ENCODE measurements around the gene NUBP2.

The NUBP2 gene

GRCh38 chr16:1828645-1829410 is 46.1 kb downstream of the NUBP2 start:
- DNase-seq (ENCODE audit: low spot score): no peak

- DNase-seq (ENCODE audit: low spot score): no peak
Measured at GRCh38 chr16:1830213-1830612, 47.5 kb downstream of the NUBP2 start.

GRCh38 chr16:1831186-1832075 is 48.7 kb downstream of the NUBP2 start:
- DNase-seq (ENCODE audit: low spot score): no peak

GRCh38 chr16:1832838-1833454 is 50.2 kb downstream of the NUBP2 start:
- no peak for DNase-seq (ENCODE audit: low spot score)

- DNase-seq (ENCODE audit: low spot score): no peak
Measured at GRCh38 chr16:1834096-1834495, 51.3 kb downstream of the NUBP2 start.
